Breast epithelium (tissue), 3 donors: ENCODE data around the gene PPP1R37.

Experiments
- CTCF ChIP-seq, 3 donors: fragments of 450-650 bp; IDR thresholded peaks; one replicate each; pipeline ENCODE4 v1.5.1; 2016 to 2017; ENCODE audit warnings: antibody characterized with exemption in 3 of 3, mild to moderate bottlenecking in 3 of 3, moderate library complexity in 3 of 3
- POLR2AphosphoS5 ChIP-seq, 3 donors: sonication (generic); formaldehyde crosslinking; IDR thresholded peaks; one replicate each; pipeline ENCODE4 v1.6.1; 2017; ENCODE audit warnings: antibody characterized with exemption in 3 of 3

GRCh38 chr19:45091031-45091923, 1.7 kb upstream of the PPP1R37 start:
- TF ChIP-seq POLR2AphosphoS5 (IDR thresholded peaks at IDR 0.05) (peak; percentile 71 to 72 (median 71)), CTCF (IDR thresholded peaks at IDR 0.05) (no peak)
